K562 (cell line): ENCODE measurements around the gene RAB3GAP2. TPM values are rescaled to one million over a fixed set of nuclear protein-coding genes. Genes with fewer than 3 reads are reported as not detected.

Experiments used
- ATAC-seq: fragments of 200-7000 bp; cut with Tn5 transposase; 3 replicates; pipeline ENCODE4 v1.9.1; 2020; ENCODE audit warnings: moderate library complexity
- BruUV-seq: library from RNA; stranded (reverse); fragments of 400-500 nt; replicated peaks from 2 replicates; lab custom pipeline; 2021; lab: Mats Ljungman, UMichigan
- CTCF ChIA-PET: fragments of 300-600 bp; formaldehyde crosslinking; extraction: SDS; loops from one replicate; lab custom pipeline; 2021; ENCODE audit warnings: low intra/inter-chr PET ratio; lab: Yijun Ruan, JAX
- POLR2A ChIA-PET: fragments of 300-600, 350-650 bp; sonication (Branson Sonifier 250); formaldehyde crosslinking; extraction: SDS; loops from one replicate; lab custom pipeline; 2021; ENCODE audit warnings: antibody characterized with exemption, inconsistent platforms; lab: Yijun Ruan, JAX
- DNase-seq, 4 experiments: peaks; one replicate each; pipeline versions ENCODE4 v3.0.0 to v3.0.0-alpha.2; 2011 to 2018; ENCODE audit warnings: low spot score in 3 of 4, mixed read lengths in 3 of 4; ENCODE audit errors: extremely low read depth in 1 of 4
- FAIRE-seq: peaks from 2 replicates; lab custom pipeline; 2011; peaks lifted over from hg19 to GRCh38; lab: Jason Lieb, UNC
- H2AFZ ChIP-seq: 2 replicates; pipeline ENCODE4 v1.6.0; 2011; ENCODE audit warnings: low read depth, low read length, control low read depth, inconsistent platforms
- H3K27ac ChIP-seq: fragments of 200-600 bp; 3 replicates; pipeline ENCODE4 v1.8.0; 2011; ENCODE audit warnings: low read depth, mild to moderate bottlenecking, control low read depth, inconsistent platforms, low read length, moderate library complexity, mixed read lengths; ENCODE audit errors: extremely low read depth
- H3K27me3 ChIP-seq, 2 experiments: fragments of 300-600 bp in 1 of 2; 2 replicates in 1 of 2; 3 replicates in 1 of 2; pipeline versions ENCODE4 v1.6.0 to v1.8.0; 2011; ENCODE audit warnings: inconsistent platforms in 2 of 2, low read length in 2 of 2, mild to moderate bottlenecking in 1 of 2, mixed read lengths in 1 of 2, moderate library complexity in 1 of 2; ENCODE audit not compliant: control insufficient read depth in 2 of 2, insufficient read depth in 2 of 2
- H3K36me3 ChIP-seq: fragments of 300-600 bp; 3 replicates; pipeline ENCODE4 v1.8.0; 2011; ENCODE audit warnings: mild to moderate bottlenecking, low read length, inconsistent platforms; ENCODE audit not compliant: control insufficient read depth, insufficient read depth
- H3K4me1 ChIP-seq, 2 experiments: fragments of 200-600 bp in 1 of 2; replicated peaks in 1 of 2; 2 replicates in 1 of 2; 3 replicates in 1 of 2; pipeline versions ENCODE4 v1.5.1 to v1.8.0; 2011; ENCODE audit warnings: inconsistent platforms in 2 of 2, low read length in 2 of 2, mild to moderate bottlenecking in 1 of 2, mixed read lengths in 1 of 2, moderate library complexity in 1 of 2; ENCODE audit not compliant: control insufficient read depth in 2 of 2, insufficient read depth in 2 of 2
- H3K4me2 ChIP-seq: 2 replicates; pipeline ENCODE4 v1.6.1; 2011; ENCODE audit warnings: low read length, control low read depth, inconsistent platforms, mixed read lengths; ENCODE audit not compliant: insufficient read depth
- H3K4me3 ChIP-seq: fragments of 200-600 bp; sonication (generic), shearing (Covaris generic); 2 replicates; pipeline ENCODE4 v1.5.1; 2016; ENCODE audit warnings: control low read depth, inconsistent platforms
- H3K79me2 ChIP-seq: fragments of 200-600 bp; 3 replicates; pipeline ENCODE4 v1.8.0; 2011; ENCODE audit warnings: low read length, inconsistent platforms; ENCODE audit not compliant: control insufficient read depth, insufficient read depth
- H3K9ac ChIP-seq, 2 experiments: 2 replicates each; pipeline versions ENCODE4 v1.6.0 to v1.6.1; 2011; ENCODE audit warnings: low read depth in 2 of 2, low read length in 2 of 2, control low read depth in 1 of 2, inconsistent platforms in 1 of 2, mild to moderate bottlenecking in 1 of 2, mixed read lengths in 1 of 2; ENCODE audit not compliant: insufficient read depth in 1 of 2
- H3K9me1 ChIP-seq: one replicate; pipeline ENCODE4 v1.6.0; 2011; ENCODE audit warnings: inconsistent platforms, mild to moderate bottlenecking, low read length, moderate library complexity; ENCODE audit not compliant: control insufficient read depth, insufficient read depth
- H3K9me3 ChIP-seq: replicated peaks from 2 replicates; pipeline ENCODE4 v1.5.1; 2011; ENCODE audit warnings: low read depth, low read length, inconsistent platforms; ENCODE audit not compliant: control insufficient read depth, insufficient read depth
- H4K20me1 ChIP-seq: replicated peaks from 2 replicates; pipeline ENCODE4 v1.6.1; 2011; ENCODE audit warnings: low read length, inconsistent platforms, mixed read lengths; ENCODE audit not compliant: control insufficient read depth, insufficient read depth
- MAZ ChIP-seq, 2 experiments: fragments of 450-650 bp in 1 of 2; sonication (generic) in 1 of 2; formaldehyde crosslinking; IDR thresholded peaks in 1 of 2; conservative IDR thresholded peaks in 1 of 2; 2 replicates each; pipeline versions ENCODE4 v1.4.0 to v1.5.0; 2020; ENCODE audit warnings: mild to moderate bottlenecking in 1 of 2, missing genetic modification reagents in 1 of 2
- PKNOX1 ChIP-seq: fragments of 450-650 bp; IDR thresholded peaks from 2 replicates; pipeline ENCODE4 v1.6.1; 2016
- TBL1XR1 ChIP-seq, 2 experiments: IDR thresholded peaks; 2 replicates each; pipeline ENCODE4 v1.6.1; 2012; ENCODE audit warnings: improper control_type of control experiment in 2 of 2, low read length in 2 of 2, mild to moderate bottlenecking in 1 of 2
- VEZF1 ChIP-seq: fragments of 200-800 bp; sonication (Bioruptor generic); IDR thresholded peaks from 2 replicates; pipeline ENCODE4 v1.6.1; 2017; ENCODE audit warnings: missing genetic modification characterization, missing compliant biosample characterization
- ZNF282 ChIP-seq: sonication (generic); formaldehyde crosslinking; IDR thresholded peaks from 2 replicates; pipeline ENCODE4 v1.8.1; 2023; ENCODE audit warnings: missing genetic modification reagents
- ZNF764 ChIP-seq: fragments of 250-450 bp; sonication (Bioruptor Pico); IDR thresholded peaks from 2 replicates; pipeline ENCODE4 v1.4.0; 2020; ENCODE audit warnings: low read depth, mild to moderate bottlenecking, moderate library complexity
- WGBS: fragments of 100-300 bp; shearing (Covaris generic); methylation state at CpG from one replicate; pipeline ENCODE4 v1.1.6; 2016; ENCODE audit warnings: low coverage, mixed read lengths; ENCODE audit not compliant: insufficient coverage; ENCODE audit errors: missing lambda C conversion rate; 5-methylcytosine and 5-hydroxymethylcytosine counted together
- in situ Hi-C: fragments of 300-500 bp; cut with MboI; formaldehyde crosslinking; loops from 4 replicates; pipeline ENCODE4 v1.15.0; 2018; ENCODE audit warnings: inconsistent platforms, mixed read lengths
- intact Hi-C: fragments of 100-400 bp; cut with micrococcal nuclease; formaldehyde crosslinking; loops from 2 replicates; pipeline ENCODE4 v1.14.2; 2022
- polyA plus RNA-seq, 8 experiments: library from polyadenylated mRNA; depleted of rRNA in 4 of 8; stranded (reverse) in 5 of 8; unstranded in 3 of 8; fragments of >200 nt; fragmentation: Nextera tagmentation in 2 of 8; fragmentation: Illumina TruSeq in 1 of 8; extraction: Ambion mirVana in 2 of 8; extraction: Trizol in 1 of 8; gene quantifications; 2 replicates each; pipeline versions ENCODE4 v1.2.1 to v1.2.3, GENCODE V29; 2011 to 2014; ENCODE audit warnings: inconsistent platforms in 1 of 8, missing spikeins in 1 of 8
- total RNA-seq, 7 experiments: library from RNA; depleted of rRNA in 6 of 7; stranded (reverse); fragments of >200 nt in 6 of 7; fragmentation: Illumina TruSeq in 2 of 7; extraction: Trizol in 2 of 7; gene quantifications; 2 replicates each; pipeline versions ENCODE4 v1.2.1 to v1.2.3, GENCODE V29; 2011 to 2021; ENCODE audit warnings: low replicate concordance in 1 of 7

The RAB3GAP2 gene
- total and polyA plus RNA-seq, 9 of the 15 experiments (the other 6 are each of a cell fraction or from before 2014, with no cell fraction given), result 14.1 to 69.1 (median 32.2) TPM

GRCh38 chr1:220300442-220301121, 28.3 kb upstream of the RAB3GAP2 start (continued):
- TF ChIP-seq VEZF1 (CRISPR knock-in tag) (0 out of 2 replicates have a peak, but pooled peaks have one; percentile 16), ZNF282 (CRISPR knock-in tag) (no peak), TBL1XR1 (IDR thresholded peaks at IDR 0.05; ENCODE audit: low read length in 2 of 2) (0 out of 4 replicates have a peak, but pooled peaks of 1 of the 2 experiments have one; percentile 60)

GRCh38 chr1:220299337-220299736, 27.1 kb upstream of the RAB3GAP2 start:
- Histone ChIP-seq H3K4me1 (peaks cover 3 to 5% of the 10 kb centered on the region in 2 experiments; a peak in 3 of 5 replicates), H3K4me3 (no peak overlapping the region), H3K9me1 (no peaks in the 10 kb centered on the region), H3K27ac (no peak overlapping the region), H3K9me3 (no peaks in the 10 kb centered on the region), H3K9ac (no peak overlapping the region), H2AFZ (no peak overlapping the region), H3K27me3 (peaks cover 2 to 4% of the 10 kb centered on the region in 2 experiments; a peak in 2 of 5 replicates), H3K36me3 (no peaks in the 10 kb centered on the region), H3K79me2 (no peaks in the 10 kb centered on the region), H3K4me2 (no peak overlapping the region), H4K20me1 (no peaks in the 10 kb centered on the region)
- ChIA-PET CTCF (no interaction called here), POLR2A (no interaction called here)
- 67% methylated on average over 7 of the region's 7 CpGs for WGBS
- in situ Hi-C loops, result no loop called here
- ATAC-seq, result no peak
- no TSS peak for BruUV-seq
- no peak for DNase-seq
- intact Hi-C loops, result loop anchor here (5.0 kb wide), 3 partner anchors 38 to 433 kb away; no protein-coding TSS in a partner anchor
- TF ChIP-seq ZNF764 (no peak), PKNOX1 (peak; percentile 70), MAZ (CRISPR knock-in tag; conservative IDR thresholded peaks at IDR 0.05 in 1 of 2, IDR thresholded peaks at IDR 0.05 in 1 of 2) (0 out of 4 replicates have a peak, but pooled peaks of 1 of the 2 experiments have one; percentile 4)
- no peak for FAIRE-seq
